GM19324 (cell line): ENCODE data around the gene ABCC1.

Experiments
- ATAC-seq: cut with Tn5 transposase; IDR thresholded peaks from one replicate; pipeline ENCODE4 v1.9.1; 2021; ENCODE audit warnings: mild to moderate bottlenecking, moderate library complexity; ENCODE audit not compliant: unreplicated experiment, low FRiP score

ABCC1 gene

GRCh38 chr16:16015849-16016248 is 66.4 kb downstream of the ABCC1 start:
- ATAC-seq = no peak

- no peak for ATAC-seq
These were observed 67.1 kb downstream of the ABCC1 start for GRCh38 chr16:16016388-16016964.

GRCh38 chr16:16017812-16018211 is 68.4 kb downstream of the ABCC1 start:
- no peak for ATAC-seq

- ATAC-seq = no peak
These were observed 69.3 kb downstream of the ABCC1 start for GRCh38 chr16:16018705-16019104.

- no peak for ATAC-seq
These were observed 70.1 kb downstream of the ABCC1 start for GRCh38 chr16:16019488-16019887.

GRCh38 chr16:16020291-16020690 is 70.9 kb downstream of the ABCC1 start:
- ATAC-seq = no peak

GRCh38 chr16:16021020-16021419 is 71.6 kb downstream of the ABCC1 start:
- ATAC-seq = no peak

GRCh38 chr16:16021646-16021987 is 72.2 kb downstream of the ABCC1 start:
- ATAC-seq = no peak

GRCh38 chr16:16021988-16022682 is 72.7 kb downstream of the ABCC1 start:
- ATAC-seq = no peak

GRCh38 chr16:16022683-16023064 is 73.3 kb downstream of the ABCC1 start:
- no peak for ATAC-seq

GRCh38 chr16:16025214-16025968 is 76.0 kb downstream of the ABCC1 start:
- no peak for ATAC-seq

GRCh38 chr16:16027728-16028310 is 78.4 kb downstream of the ABCC1 start:
- ATAC-seq = no peak

GRCh38 chr16:16028311-16028999 is 79.0 kb downstream of the ABCC1 start:
- no peak for ATAC-seq

- ATAC-seq = no peak
These were observed 80.1 kb downstream of the ABCC1 start for GRCh38 chr16:16029431-16030011.

GRCh38 chr16:16030449-16030848 is 81.0 kb downstream of the ABCC1 start:
- ATAC-seq = no peak

GRCh38 chr16:16031401-16031800 is 82.0 kb downstream of the ABCC1 start:
- no peak for ATAC-seq

- no peak for ATAC-seq
These were observed 83.0 kb downstream of the ABCC1 start for GRCh38 chr16:16032271-16032979.

GRCh38 chr16:16033208-16033717 is 83.8 kb downstream of the ABCC1 start:
- no peak for ATAC-seq

GRCh38 chr16:16036359-16036792 is 87.0 kb downstream of the ABCC1 start:
- no peak for ATAC-seq

- no peak for ATAC-seq
These were observed 88.1 kb downstream of the ABCC1 start for GRCh38 chr16:16037521-16037920.
